HG02763 (cell line): ENCODE data around the gene PITPNB.

Experiments used
- ATAC-seq: cut with Tn5 transposase; IDR thresholded peaks from one replicate; pipeline ENCODE4 v1.9.1; 2021; ENCODE audit warnings: mild to moderate bottlenecking, moderate library complexity; ENCODE audit not compliant: unreplicated experiment

Gene PITPNB

DNA sequence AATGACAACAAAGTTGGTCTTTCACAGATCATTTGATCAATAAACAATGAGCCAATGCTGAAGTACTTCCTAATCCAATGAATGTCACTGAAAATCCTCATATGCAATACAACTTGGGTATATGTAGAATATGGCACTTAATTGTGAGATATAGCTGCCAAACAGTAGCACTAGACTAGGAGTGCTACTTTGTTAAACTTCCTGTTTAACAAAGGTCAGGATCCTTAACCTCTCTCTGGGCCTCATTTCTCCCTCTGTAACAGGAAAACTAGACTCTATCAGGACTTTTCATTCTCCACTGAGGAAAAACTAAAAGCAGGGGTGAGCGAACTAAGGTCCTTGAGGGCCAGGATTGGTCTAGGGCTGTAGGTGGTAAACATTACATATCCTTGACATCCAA is 56.1 kb downstream of the PITPNB start:
- ATAC-seq: no peak

DNA sequence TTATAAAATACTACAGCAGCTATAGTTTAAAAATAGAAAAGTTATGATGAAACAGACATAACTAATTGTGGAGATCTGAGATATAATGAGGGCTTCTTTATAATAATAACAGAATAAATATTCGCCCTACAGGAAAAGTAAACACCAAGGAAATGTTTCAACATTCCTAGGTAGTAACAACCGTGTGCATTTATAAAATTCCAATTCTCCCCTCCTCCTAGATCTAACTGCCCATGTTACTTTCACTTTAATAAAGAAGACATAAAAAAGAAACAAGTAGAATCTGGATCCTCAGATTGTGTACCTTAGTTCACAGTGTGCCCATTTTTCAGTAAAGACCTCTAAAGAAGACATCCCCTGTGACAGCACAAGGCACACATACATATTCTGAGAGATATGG is 59.7 kb downstream of the PITPNB start:
- no peak for ATAC-seq

DNA sequence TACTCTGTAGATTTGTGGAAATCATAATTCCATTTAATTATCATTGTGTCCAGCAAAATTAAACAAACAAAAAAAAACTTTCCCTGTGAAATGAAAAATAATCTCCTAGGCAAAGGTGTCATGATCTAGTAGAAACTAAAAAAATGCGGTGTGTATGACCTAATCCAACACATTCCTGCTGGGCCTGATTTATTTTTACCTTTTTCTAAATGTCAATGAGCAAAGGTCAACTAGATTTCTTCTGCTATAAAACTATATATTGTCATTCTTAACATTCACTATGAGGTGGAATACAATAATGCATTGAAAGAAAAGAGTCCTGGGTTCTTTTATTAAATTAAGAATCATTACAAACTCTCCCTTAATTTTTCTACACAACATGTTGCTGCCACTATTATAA is 60.4 kb downstream of the PITPNB start:
- ATAC-seq: no peak

DNA sequence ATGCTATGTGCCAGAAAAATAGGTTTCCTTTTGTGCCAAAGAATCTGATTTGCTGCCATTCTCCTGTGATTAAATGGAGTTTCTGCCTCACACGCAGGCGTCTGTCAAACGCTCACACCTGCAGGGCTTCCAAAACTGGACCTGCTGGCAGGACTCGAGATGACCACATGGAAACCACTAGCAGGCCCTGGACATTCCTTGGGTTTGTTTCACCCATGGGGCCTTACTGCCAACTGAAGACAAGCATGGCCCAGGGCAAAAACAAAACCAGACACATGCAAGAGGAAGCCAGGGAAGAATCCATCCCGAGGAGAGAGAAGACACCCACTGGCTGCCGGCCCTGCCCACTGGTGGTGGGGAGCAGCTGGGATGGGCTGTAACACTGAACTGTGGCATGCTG is 61.6 kb downstream of the PITPNB start:
- no peak for ATAC-seq

DNA sequence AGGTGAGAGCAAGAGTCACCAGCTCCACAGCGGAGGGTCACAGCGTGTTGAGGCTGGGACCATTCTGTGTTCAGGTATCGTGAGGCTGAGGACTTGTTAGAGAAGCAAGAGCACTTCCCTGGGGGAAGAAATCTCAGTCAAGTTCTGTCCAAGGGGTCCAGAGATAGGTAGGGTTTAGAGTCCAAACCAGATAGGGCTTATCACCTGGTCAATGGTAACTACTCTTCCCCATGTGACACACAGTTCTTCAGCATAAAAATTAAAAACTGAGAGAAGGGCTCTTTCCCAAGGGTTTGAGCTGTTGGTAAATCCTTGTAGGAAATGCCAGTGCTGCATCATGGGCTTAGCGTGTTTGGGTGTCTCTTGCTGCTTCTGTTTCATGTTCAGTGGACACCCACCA is 62.7 kb downstream of the PITPNB start:
- ATAC-seq: no peak

DNA sequence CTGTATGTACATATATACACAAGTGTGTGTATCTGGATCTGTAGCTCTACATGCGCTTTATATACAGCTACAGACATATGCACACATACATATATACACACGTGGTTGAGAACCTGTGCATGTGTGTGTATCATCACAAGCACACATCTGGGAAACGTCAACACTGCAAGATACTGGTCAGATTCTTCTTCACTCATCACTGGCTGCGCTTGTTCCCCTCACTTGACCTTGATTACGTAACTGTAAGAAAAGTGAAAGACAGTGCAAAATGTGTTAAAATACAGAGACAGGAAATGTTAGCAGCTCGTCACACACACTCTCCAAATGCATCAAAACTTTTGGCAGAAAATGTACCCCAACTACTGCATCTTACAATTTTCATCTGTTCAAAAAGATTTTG is 65.6 kb downstream of the PITPNB start:
- no peak for ATAC-seq

DNA sequence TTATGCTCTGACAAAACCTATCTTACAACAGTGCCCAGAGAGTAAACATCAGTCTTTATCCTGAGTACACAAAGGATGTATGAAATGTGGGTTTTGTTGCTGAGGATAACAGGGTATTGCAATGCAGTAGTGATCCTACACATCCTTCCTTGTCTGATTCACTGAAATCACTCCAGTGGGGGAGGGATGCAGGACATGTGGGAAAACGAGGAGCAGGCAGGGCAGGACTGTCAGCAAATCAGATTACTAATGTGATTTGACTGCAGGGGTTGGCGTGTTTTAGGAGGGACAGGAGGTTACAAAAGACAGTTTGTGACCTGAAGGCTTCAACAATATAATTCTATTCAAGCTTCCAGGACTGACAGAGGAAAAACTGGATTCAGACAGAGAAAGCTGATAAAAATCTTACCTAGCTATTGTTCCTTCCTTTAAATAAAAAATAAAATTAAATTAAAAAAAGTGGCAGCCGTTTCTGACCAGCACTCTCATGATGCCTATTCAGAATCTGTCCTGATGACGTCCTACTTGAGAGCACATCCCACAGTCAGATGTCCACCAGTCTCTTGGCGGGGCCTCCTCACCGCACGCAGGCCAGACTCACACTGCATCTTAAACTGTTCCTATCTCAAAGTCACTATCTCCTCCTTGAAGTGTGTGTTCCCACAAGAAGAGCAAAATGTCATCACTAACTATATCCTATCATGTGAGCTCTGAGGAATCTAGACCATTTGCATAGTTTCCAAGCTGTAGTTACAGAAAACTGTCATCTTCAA is 66.9 kb downstream of the PITPNB start:
- no peak for ATAC-seq

DNA sequence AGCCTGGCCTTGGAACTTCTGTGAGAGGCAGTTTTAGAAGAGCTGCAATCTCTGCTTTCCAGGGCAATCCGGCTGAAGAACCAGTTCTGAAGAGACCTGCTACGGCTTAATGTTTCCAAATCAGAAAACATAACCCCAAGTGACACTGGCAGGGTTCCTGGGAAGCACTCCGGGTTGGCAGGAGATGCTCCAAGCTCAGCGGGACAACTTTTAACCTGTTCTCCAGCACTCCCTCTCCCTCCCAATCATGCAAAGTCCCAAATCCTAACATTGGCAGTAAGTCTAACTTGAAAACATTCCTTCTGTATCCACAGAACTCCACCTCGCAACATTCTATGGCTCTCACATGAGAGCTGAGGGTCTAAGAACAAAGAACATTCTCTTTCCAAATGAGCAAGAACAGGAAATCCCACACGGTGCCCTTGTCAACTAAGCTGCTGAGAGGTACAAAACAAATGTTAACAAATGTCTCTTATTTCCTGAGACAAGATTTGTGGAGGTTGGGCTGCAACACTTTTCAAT is 69.0 kb downstream of the PITPNB start:
- ATAC-seq: no peak

DNA sequence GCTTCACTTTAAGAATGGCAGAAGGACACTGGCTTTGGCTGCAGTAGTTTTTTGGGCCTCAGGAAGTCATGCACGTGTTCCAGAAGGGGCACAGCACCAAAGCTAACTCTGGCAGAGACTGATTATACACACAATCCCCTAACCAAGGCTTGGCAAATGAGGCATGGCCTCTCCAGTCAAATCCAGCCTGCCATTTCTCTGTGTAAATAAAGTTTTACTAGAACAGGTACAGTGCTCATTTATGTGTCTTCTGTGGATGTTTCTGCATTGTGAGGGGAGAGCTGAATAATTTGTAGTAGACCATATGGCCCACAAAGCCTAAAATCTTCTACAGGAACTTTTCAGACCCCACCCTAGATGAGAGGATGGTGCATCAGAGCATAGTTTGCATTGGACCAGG is 71.1 kb downstream of the PITPNB start:
- ATAC-seq: no peak

DNA sequence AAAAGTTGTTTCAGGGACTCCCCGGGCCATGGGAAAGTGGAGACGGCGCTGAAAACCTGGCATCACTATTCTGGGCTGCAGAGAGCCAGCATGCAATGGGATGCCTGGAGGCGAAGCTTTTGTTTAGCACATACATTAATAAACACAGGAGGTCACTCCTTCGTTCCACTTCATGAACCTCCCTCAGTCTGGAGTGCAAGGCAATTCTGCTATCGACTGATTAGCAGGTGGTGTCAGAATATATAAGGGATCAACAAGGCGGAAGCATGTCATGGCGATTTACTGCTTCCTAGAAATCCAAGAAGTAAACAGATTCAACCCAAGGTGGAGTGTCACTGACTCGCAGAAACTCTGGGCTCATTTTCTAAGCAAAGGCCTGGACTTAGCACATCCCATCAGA is 72.1 kb downstream of the PITPNB start:
- ATAC-seq: no peak

DNA sequence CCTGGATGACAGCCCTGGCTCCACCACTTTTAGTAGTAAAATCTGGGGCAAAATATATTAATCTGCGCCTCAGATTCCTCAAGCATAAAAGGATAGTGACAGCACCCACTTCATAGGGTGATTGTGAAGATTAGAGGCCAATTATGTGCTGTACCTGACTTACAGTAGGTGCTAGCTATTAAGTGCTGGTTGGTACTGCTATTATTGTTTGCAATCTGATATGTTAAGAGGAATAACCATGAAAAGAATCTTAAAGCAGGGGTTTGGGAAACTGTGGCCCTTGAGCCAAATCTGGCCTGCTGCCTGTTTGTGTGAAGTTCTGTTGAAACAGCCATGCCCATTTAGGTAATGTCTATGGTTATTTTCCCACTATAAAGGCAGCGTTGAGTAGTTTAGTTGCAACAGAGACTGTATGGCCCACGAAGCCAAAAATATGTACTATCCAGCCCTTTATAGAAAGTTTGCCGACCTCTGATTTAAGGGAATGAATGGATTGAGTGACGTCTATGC is 72.8 kb downstream of the PITPNB start:
- ATAC-seq: no peak

DNA sequence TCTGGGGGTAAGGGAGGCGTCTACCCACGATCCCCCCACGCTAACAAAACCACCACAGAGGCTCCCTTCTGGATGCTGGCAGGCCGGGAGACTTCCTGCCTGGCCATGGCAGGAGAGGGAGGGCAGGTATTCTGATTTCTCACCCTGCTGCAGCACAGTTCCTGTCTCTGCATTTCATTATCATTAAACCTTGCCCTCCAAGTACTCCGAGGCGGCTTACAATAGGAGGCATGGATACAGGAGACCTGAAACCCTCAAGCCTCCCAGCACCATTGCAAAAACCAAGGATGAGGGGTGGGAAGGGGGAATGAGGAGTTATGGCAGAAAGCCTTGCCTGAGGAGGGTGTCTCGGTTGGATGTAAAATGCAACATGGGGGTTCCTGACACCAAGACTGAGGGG is 73.4 kb downstream of the PITPNB start:
- ATAC-seq: no peak

DNA sequence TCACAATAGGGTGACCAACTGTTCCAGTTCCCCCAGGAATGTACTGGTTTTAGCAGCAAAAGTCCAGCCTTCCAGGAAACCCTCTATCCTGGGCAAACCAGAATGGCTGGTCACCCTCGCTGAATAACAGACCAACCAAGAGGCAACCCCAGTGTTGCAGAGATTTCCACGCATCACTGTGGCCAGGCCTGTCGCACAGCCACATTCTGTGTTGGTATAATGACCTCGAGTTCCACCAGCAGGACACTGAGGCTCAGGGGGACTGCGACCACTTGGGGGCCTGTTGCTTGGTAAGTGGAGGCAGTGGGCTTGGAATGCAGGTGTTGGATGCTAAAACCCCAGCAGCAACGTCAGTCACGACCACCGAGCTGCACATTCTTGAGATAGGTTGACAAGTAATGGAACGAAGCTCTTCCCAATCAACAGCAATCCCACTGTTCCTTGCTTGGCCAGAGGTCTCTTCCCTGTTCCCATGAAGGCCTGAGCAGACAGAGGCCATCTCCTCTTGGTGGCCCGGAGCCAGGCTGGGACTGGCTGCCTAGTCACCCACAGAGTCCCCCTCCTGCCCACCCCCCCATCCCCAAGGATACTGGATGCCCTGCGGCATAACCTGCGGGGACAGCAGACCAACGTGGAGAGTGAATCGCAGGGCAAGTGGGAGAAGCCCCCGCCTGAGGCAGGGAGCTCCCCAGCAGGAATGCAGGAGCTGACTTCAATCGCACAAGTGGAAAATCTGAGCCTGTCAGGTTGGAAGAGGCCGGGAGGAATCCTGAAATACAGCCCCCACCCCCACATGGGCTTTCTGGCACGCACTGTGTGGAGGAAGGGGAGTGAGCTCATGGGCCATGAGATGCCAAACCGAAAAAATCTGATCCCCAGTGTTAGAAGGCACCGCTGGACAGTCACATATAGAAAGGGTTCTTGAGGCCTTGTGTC is 74.1 kb downstream of the PITPNB start:
- no peak for ATAC-seq

DNA sequence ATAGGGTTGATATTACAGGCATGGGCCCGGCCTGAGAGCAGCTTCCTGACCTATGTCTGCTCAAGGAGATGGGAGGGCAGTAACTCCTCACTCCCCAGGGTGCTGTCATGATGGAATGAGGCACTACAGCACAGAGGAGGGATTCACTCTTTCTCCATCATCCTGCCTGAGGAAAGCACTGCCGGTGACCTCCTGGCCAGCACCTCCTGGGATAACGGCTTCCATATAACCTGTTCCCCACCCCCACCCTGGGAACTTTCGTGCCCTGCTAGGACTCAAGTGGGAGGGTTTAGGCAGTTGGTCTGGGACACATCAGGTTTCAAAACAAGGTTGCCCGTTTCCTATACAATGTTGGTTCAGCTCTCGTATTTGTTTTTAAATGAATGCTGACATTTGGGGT is 74.8 kb downstream of the PITPNB start:
- no peak for ATAC-seq

DNA sequence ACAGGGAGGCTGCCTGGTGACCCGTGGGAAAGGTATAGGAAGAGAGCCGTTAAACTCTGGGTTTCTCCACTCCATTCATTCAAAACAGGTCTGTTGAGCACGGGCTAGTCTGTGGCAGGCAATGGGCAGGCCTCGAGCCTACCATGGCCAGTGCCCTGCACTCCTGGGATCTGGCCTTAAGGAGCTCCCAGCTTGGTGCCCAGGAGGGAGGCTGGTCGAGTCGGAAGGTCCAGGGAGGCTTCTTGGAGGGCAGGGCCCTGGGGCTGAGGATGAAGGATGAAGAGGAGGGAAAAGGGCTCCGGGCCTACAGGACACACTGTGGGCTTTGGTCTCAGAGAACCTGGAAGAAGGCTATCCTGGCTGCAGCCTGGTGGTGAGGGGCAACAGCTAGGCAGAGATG is 75.6 kb downstream of the PITPNB start:
- ATAC-seq: no peak

DNA sequence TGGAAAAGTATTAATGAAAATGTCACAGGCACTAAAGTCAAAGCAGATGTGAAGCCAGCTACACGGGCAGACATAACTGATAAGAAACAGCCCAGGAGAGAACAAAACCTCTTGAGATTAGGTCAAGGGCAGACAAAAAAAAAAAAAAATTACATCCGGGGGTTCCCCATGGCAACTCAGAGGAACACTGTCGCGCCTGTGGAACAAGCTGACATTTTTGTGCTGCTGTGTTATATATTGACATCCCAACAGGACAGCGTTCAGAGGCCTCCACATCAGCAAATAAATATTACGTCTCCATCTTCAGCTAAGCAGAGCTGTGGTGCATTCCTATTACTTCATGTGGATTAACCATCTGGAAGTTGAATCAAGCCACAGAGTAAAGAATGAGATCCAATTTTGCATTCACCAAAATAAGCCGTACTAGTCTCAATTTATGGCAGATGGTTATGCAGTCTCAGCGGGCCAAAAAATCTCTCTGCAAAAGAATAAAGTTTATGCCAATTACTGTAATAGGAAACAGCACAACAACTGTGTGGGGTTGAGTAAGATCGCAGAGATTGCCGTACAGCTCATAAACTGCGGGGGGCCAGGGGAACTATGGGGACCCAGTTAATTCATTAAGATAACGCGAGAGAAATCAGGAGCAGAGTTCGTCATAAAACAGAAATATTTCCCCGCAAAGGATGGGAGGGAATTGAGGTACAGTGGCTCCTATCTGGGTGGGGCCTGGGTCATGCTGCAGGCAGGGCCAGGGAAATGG is 76.2 kb downstream of the PITPNB start:
- ATAC-seq: no peak

DNA sequence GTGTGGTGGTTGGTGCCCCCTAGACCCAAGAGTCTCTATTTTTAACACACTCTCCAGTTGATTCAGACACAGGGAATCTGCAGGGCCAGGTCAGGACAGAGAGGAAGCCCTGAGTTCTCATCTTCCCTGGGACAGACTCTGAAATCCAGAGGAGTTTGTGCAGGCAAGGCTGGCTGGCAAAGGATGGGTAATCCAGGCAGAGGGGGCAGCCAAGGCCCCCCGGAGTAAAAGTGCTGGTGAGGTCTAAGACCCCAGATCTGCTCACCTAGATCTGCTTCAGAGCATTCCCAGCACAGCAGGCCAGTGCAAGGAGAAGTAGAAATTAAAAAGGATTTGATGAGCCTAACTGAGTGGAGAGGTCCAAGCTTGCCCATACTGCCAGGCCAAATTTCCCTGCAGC is 76.9 kb downstream of the PITPNB start:
- no peak for ATAC-seq

DNA sequence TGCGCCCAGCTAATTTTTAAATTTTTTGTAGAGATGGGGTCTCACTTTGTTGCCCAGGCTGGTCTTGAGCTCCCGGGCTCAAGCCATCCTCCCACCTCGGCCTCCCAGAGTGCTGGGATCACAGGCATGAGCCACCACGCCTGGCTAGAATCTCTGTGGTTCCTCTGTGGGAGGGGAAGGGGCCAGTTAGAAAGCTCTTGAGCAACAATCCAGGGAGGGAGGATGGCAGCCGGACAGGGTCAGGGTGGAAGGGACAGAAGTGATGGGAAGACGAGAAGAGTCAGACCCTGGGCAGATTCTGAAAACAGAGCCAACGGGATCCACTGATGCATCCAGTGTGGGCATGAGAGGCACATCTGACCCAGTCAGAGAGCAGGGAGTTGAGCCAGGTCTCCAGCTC is 78.6 kb downstream of the PITPNB start:
- no peak for ATAC-seq

DNA sequence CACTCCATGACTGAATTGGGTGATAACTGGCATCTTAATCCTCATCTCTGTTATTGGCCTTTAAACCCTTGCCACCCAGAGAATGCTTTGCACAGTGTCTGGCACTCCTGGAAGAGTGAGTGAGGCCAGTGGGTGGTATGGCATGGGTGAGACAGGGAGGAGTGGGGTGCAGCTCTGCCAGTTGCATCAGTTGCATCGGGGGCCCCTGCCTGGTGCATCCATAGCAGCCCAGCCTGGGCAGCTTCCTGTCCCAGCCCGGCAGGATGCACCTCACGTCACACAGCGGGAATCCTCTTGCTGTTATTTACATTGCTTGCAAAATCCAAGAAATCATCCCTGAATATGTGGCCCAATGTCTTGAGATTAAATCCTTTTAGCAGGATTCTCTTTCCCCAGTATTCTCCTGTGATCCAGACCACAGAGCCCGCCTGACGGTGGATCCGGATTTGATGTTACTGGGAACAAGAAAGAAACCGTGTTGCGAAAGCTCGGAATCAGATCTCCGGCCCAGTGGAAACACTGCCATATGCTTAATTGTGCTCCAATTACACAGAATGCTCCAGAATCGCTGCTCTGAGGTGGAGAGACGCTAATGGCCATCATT is 79.9 kb downstream of the PITPNB start:
- no peak for ATAC-seq

DNA sequence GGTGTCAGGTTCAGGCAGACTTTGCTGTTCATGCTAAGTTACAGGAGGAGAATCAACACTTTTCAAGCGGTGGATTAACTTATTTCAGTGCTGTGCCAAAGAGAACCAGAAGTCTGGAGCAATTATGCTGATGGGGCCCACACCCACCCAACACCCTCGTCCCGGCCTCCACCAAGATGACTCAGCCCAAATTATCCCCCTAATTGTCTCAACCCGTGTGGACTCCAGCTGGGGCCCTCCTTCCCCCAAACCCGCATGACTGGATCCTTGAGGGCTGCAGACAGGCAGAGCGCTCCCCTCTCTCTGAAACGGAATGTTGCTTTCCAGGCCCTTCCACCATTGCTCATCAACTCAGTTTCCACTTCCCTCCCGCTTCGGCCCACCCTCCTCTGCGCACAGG is 82.9 kb downstream of the PITPNB start:
- no peak for ATAC-seq

DNA sequence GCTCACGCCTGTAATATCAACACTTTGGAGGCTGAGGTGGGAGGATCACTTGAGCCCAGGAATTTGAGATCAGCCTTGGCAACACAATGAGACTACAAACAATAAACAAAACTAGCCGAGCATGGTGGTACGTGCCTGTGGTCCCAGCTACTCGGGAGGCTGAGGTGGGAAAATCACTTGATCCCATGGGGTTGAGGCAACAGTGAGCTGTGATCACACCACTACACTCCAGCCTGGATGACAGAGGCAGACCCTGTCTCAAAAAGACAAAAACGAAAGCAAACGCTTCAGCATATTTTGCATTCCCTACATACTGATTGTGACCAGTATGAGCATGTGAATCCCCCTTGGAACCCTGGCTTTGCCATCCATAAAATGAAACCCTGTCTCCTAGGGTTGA is 83.6 kb downstream of the PITPNB start:
- no peak for ATAC-seq
